ENCODE measurements around the gene TENM4.

The TENM4 gene

GRCh38 chr11:79456501-79456900 lies 15.7 kb upstream of the TENM4 start:
- Histone ChIP-seq H3K27me3 (ENCODE audit: control insufficient read depth in 5 of 5, insufficient read depth in 4 of 5, low read length in 5 of 5) (peaks cover 0 to 3% (median 0%) of the 10 kb centered on the region in 5 donors), H3K9me3 (ENCODE audit: control insufficient read depth in 5 of 5, low read length in 5 of 5) (no peaks in the 10 kb centered on the region), H3K4me3 (ENCODE audit: low read depth in 1 of 5, low read length in 5 of 5) (no peak overlapping the region), H3K36me3 (ENCODE audit: control insufficient read depth in 5 of 5, insufficient read depth in 5 of 5, low read length in 5 of 5) (no peaks in the 10 kb centered on the region), H3K27ac (ENCODE audit: low read depth, low read length) (no peak overlapping the region), H3K4me1 (ENCODE audit: control insufficient read depth in 5 of 5, insufficient read depth in 5 of 5, low read length in 5 of 5) (peaks cover 0 to 5% (median 0%) of the 10 kb centered on the region in 5 donors), H3K9ac (ENCODE audit: low read length in 5 of 5) (no peak overlapping the region)

DNA sequence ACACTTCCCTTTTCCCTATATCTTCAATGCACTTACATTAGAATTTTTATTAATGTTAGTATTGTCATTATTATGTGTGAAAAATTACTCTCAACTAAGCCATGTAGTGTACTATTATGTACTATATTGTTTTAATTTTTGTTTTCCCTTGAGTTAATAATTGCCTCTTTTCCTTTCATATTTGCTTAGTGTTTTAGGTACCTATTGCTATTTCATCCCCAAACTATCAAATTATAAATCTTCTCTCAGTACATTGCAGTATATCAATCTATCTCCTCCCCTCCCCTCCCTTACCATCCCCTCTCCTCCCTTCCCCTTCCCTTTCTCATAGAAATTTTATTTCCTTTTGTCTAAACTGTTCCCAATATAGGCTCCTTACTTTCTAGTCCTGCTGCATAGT lies 12.8 kb upstream of the TENM4 start:
- peaks cover 0 to 3% (median 0%) of the 10 kb centered on the region in 5 donors for H3K27me3 ChIP-seq (ENCODE audit: control insufficient read depth in 5 of 5, insufficient read depth in 4 of 5, low read length in 5 of 5)
- H3K4me3 ChIP-seq (ENCODE audit: low read depth in 1 of 5, low read length in 5 of 5): no peak overlapping the region
- no peaks in the 10 kb centered on the region for H3K9me3 ChIP-seq (ENCODE audit: control insufficient read depth in 5 of 5, low read length in 5 of 5)
- H3K4me1 ChIP-seq (ENCODE audit: control insufficient read depth in 5 of 5, insufficient read depth in 5 of 5, low read length in 5 of 5): no peaks in the 10 kb centered on the region
- no peak overlapping the region for H3K27ac ChIP-seq (ENCODE audit: low read depth, low read length)
- no peaks in the 10 kb centered on the region for H3K36me3 ChIP-seq (ENCODE audit: control insufficient read depth in 5 of 5, insufficient read depth in 5 of 5, low read length in 5 of 5)
- no peak overlapping the region for H3K9ac ChIP-seq (ENCODE audit: low read length in 5 of 5)

GRCh38 chr11:79449040-79449439 lies 8.2 kb upstream of the TENM4 start:
- H3K4me1 ChIP-seq (ENCODE audit: control insufficient read depth in 5 of 5, insufficient read depth in 5 of 5, low read length in 5 of 5): no peaks in the 10 kb centered on the region
- H3K36me3 ChIP-seq (ENCODE audit: control insufficient read depth in 5 of 5, insufficient read depth in 5 of 5, low read length in 5 of 5): no peaks in the 10 kb centered on the region
- H3K9ac ChIP-seq (ENCODE audit: low read length in 5 of 5): no peak overlapping the region
- no peak overlapping the region for H3K27ac ChIP-seq (ENCODE audit: low read depth, low read length)
- no peaks in the 10 kb centered on the region for H3K9me3 ChIP-seq (ENCODE audit: control insufficient read depth in 5 of 5, low read length in 5 of 5)
- peaks cover 0 to 5% (median 0%) of the 10 kb centered on the region in 5 donors for H3K27me3 ChIP-seq (ENCODE audit: control insufficient read depth in 5 of 5, insufficient read depth in 4 of 5, low read length in 5 of 5)
- no peak overlapping the region for H3K4me3 ChIP-seq (ENCODE audit: low read depth in 1 of 5, low read length in 5 of 5)

- no peaks in the 10 kb centered on the region for H3K9me3 ChIP-seq (ENCODE audit: control insufficient read depth in 5 of 5, low read length in 5 of 5)
- no peaks in the 10 kb centered on the region for H3K36me3 ChIP-seq (ENCODE audit: control insufficient read depth in 5 of 5, insufficient read depth in 5 of 5, low read length in 5 of 5)
- no peaks in the 10 kb centered on the region for H3K4me1 ChIP-seq (ENCODE audit: control insufficient read depth in 5 of 5, insufficient read depth in 5 of 5, low read length in 5 of 5)
- no peak overlapping the region for H3K9ac ChIP-seq (ENCODE audit: low read length in 5 of 5)
- no peak overlapping the region for H3K4me3 ChIP-seq (ENCODE audit: low read depth in 1 of 5, low read length in 5 of 5)
- no peak overlapping the region for H3K27ac ChIP-seq (ENCODE audit: low read depth, low read length)
- H3K27me3 ChIP-seq (ENCODE audit: control insufficient read depth in 5 of 5, insufficient read depth in 4 of 5, low read length in 5 of 5): peaks cover 0 to 5% (median 0%) of the 10 kb centered on the region in 5 donors
Measured at GRCh38 chr11:79447038-79447786, 6.4 kb upstream of the TENM4 start.

DNA sequence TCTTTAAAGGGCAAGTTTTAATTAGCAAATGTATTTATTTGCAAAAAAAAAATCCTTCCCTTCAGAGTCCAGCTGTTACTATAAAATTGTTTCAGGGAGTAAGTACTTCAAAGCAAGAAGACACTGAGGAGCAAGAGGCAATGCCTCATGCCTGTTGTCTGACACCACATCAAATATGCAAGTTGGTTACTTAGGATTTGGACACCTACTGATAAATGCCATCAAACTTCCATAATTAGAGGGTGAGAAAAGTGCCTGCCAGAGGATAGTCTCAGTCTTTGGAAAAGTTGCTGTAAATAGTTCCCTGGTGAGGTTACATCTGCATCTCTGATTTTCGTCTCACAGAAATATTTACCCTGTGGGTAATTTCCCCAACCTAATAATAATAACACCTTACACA lies 4.1 kb upstream of the TENM4 start:
- Histone ChIP-seq H3K27me3 (ENCODE audit: control insufficient read depth in 5 of 5, insufficient read depth in 4 of 5, low read length in 5 of 5) (peaks cover 0 to 7% (median 5%) of the 10 kb centered on the region in 5 donors), H3K36me3 (ENCODE audit: control insufficient read depth in 5 of 5, insufficient read depth in 5 of 5, low read length in 5 of 5) (no peaks in the 10 kb centered on the region), H3K4me3 (ENCODE audit: low read depth in 1 of 5, low read length in 5 of 5) (no peak overlapping the region), H3K27ac (ENCODE audit: low read depth, low read length) (no peak overlapping the region), H3K4me1 (ENCODE audit: control insufficient read depth in 5 of 5, insufficient read depth in 5 of 5, low read length in 5 of 5) (peaks cover 0 to 21% (median 16%) of the 10 kb centered on the region in 5 donors), H3K9me3 (ENCODE audit: control insufficient read depth in 5 of 5, low read length in 5 of 5) (no peaks in the 10 kb centered on the region), H3K9ac (ENCODE audit: low read length in 5 of 5) (no peak overlapping the region)

DNA sequence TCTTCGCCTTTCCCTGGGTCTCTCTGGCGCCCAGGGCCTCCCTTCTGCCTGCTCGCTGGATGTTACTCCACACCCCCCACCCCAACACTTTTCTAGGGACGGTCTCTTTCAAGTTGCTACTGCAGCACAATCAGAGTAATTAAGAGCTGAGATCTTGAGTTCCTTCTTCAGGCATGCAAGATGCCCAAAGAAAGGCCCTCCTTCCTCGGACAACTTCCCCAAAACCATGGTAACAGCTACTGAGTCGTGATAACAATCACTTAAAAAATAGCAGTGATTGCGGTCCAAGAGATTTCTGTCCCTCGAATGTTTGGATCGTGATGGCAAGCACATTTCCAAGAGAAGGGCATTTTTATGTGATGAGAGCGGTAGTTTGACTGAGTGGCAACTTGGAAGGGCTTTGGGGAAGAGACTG lies 638 bp upstream of the TENM4 start:
- H3K4me1 ChIP-seq (ENCODE audit: control insufficient read depth in 5 of 5, insufficient read depth in 5 of 5, low read length in 5 of 5): peaks cover 1 to 55% (median 49%) of the 10 kb centered on the region in 5 donors
- peak overlapping the region; percentile 61 to 93 (median 68) for H3K4me3 ChIP-seq (ENCODE audit: low read depth in 1 of 5, low read length in 5 of 5)
- H3K27me3 ChIP-seq (ENCODE audit: control insufficient read depth in 5 of 5, insufficient read depth in 4 of 5, low read length in 5 of 5): peaks cover 0 to 28% (median 20%) of the 10 kb centered on the region in 5 donors

DNA sequence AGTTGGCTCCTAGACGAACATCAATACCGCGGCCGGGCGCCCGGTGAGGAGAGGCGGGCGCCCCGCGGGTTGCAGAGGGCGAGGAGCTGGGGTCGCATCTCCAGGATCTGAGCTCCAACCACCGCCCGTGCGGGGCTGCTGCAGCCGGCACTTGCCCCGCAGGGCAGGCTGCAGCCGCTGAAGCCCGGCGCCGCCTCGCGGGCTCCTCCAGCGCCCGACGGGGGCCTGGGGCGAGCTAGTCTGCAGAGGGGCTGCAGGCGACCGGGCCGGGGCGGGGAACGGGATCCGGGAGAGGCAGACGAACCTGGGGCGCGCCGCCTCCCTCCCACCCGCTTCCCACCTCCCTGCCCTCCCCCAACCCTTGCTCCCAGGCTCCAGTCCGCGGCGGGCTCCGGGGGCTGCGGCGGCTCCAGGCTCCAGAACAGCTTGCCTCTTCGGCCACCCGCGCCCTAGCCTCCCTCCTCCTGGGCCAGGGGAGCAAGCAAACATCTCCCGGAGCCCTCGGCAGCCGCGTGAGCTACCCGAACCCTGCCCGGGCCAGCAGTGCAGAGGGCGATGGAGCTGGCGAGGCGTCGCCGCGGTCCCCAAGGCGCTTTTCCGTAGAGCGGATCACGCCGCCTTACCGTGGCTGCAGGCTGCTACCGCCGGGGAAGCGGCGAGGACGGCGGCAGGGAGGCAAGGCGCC lies 802 bp downstream of the TENM4 start:
- Histone ChIP-seq H3K9ac (ENCODE audit: low read length in 5 of 5) (peak overlapping the region in 4 of 5 donors; percentile 37 to 88 (median 72)), H3K27me3 (ENCODE audit: control insufficient read depth in 5 of 5, insufficient read depth in 4 of 5, low read length in 5 of 5) (peaks cover 0 to 31% (median 21%) of the 10 kb centered on the region in 5 donors), H3K9me3 (ENCODE audit: control insufficient read depth in 5 of 5, low read length in 5 of 5) (no peaks in the 10 kb centered on the region), H3K27ac (ENCODE audit: low read depth, low read length) (peak overlapping the region; percentile 84), H3K4me3 (ENCODE audit: low read depth in 1 of 5, low read length in 5 of 5) (peak overlapping the region; percentile 61 to 93 (median 77)), H3K36me3 (ENCODE audit: control insufficient read depth in 5 of 5, insufficient read depth in 5 of 5, low read length in 5 of 5) (no peaks in the 10 kb centered on the region), H3K4me1 (ENCODE audit: control insufficient read depth in 5 of 5, insufficient read depth in 5 of 5, low read length in 5 of 5) (peaks cover 1 to 63% (median 56%) of the 10 kb centered on the region in 5 donors)

More for the DNA sequence above, 638 bp upstream of the TENM4 start:
- Histone ChIP-seq H3K9me3 (ENCODE audit: control insufficient read depth in 5 of 5, low read length in 5 of 5) (no peaks in the 10 kb centered on the region), H3K36me3 (ENCODE audit: control insufficient read depth in 5 of 5, insufficient read depth in 5 of 5, low read length in 5 of 5) (no peaks in the 10 kb centered on the region), H3K27ac (ENCODE audit: low read depth, low read length) (peak overlapping the region; percentile 84), H3K9ac (ENCODE audit: low read length in 5 of 5) (peak overlapping the region in 3 of 5 donors; percentile 19 to 88 (median 59))

- Histone ChIP-seq H3K9ac (ENCODE audit: low read length in 5 of 5) (peak overlapping the region in 4 of 5 donors; percentile 37 to 88 (median 72)), H3K4me1 (ENCODE audit: control insufficient read depth in 5 of 5, insufficient read depth in 5 of 5, low read length in 5 of 5) (peaks cover 1 to 67% (median 58%) of the 10 kb centered on the region in 5 donors), H3K4me3 (ENCODE audit: low read depth in 1 of 5, low read length in 5 of 5) (peak overlapping the region; percentile 61 to 93 (median 77)), H3K27ac (ENCODE audit: low read depth, low read length) (peak overlapping the region; percentile 84), H3K9me3 (ENCODE audit: control insufficient read depth in 5 of 5, low read length in 5 of 5) (no peaks in the 10 kb centered on the region), H3K27me3 (ENCODE audit: control insufficient read depth in 5 of 5, insufficient read depth in 4 of 5, low read length in 5 of 5) (peaks cover 0 to 31% (median 21%) of the 10 kb centered on the region in 5 donors), H3K36me3 (ENCODE audit: control insufficient read depth in 5 of 5, insufficient read depth in 5 of 5, low read length in 5 of 5) (no peaks in the 10 kb centered on the region)
Measured at GRCh38 chr11:79439410-79439885, 1.4 kb downstream of the TENM4 start.

DNA sequence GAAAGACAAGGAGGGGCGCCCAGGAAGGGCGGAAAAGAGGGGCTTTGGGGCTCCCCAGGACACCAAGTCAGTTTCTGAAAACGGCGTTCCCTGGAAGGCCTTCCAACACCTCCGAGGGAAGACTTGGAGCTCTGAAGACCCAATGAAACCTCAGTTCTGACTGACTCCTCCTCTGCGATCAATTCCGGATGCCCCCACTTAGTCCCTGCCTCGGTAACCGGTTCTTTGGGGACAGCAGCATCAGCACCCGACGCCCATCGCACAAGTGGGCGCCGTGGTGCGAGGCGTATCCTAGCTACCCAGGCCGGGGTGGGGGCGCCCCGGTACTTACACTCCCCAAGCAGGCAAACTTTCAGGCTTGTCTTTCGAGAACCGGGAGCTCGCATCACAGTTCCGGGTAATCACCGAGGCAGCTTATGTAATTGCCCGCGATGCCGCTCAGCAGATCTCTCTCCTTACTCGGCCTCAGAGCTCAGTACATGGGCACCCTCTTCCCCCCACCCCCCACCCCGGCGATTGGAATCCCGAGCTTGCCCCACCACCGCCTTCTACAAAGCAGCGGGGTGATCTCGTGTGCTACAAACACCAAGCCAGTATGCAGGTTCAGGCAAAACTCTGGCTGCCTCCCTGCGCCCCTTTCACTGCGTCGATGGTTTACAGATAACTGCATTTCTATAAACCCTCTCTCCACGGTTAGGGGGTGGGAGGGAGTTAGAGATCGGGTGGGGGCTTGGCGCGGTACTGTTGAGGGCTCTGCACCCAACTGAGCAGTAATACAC lies 2.0 kb downstream of the TENM4 start:
- Histone ChIP-seq H3K4me1 (ENCODE audit: control insufficient read depth in 5 of 5, insufficient read depth in 5 of 5, low read length in 5 of 5) (peaks cover 1 to 72% (median 64%) of the 10 kb centered on the region in 5 donors), H3K4me3 (ENCODE audit: low read depth in 1 of 5, low read length in 5 of 5) (peak overlapping the region; percentile 61 to 93 (median 75)), H3K27me3 (ENCODE audit: control insufficient read depth in 5 of 5, insufficient read depth in 4 of 5, low read length in 5 of 5) (peaks cover 0 to 35% (median 21%) of the 10 kb centered on the region in 5 donors), H3K27ac (ENCODE audit: low read depth, low read length) (peak overlapping the region; percentile 84), H3K9ac (ENCODE audit: low read length in 5 of 5) (peak overlapping the region; percentile 6 to 88 (median 65)), H3K36me3 (ENCODE audit: control insufficient read depth in 5 of 5, insufficient read depth in 5 of 5, low read length in 5 of 5) (no peaks in the 10 kb centered on the region), H3K9me3 (ENCODE audit: control insufficient read depth in 5 of 5, low read length in 5 of 5) (no peaks in the 10 kb centered on the region)

Measured in subcutaneous abdominal adipose tissue (tissue), 5 donors.